Astrocyte of the spinal cord (primary cell): ENCODE results near the gene SMARCD1.

ENCODE experiments used
- DNase-seq: peaks from one replicate; pipeline ENCODE4 v3.0.0; 2011; ENCODE audit warnings: low read depth, low spot score
- H3K4me3 ChIP-seq: 2 replicates; pipeline ENCODE4 v1.5.1; 2011; ENCODE audit warnings: low read depth, mild to moderate bottlenecking, low read length, moderate library complexity
- CTCF ChIP-seq: IDR thresholded peaks from 2 replicates; pipeline ENCODE4 v1.5.1; 2012; ENCODE audit warnings: low read depth, mild to moderate bottlenecking, low read length, inconsistent platforms
- in situ Hi-C: cut with HindIII; loops from 2 replicates; pipeline ENCODE4 v1.10.0; 2017; ENCODE audit warnings: low sequenced_read_pairs

The SMARCD1 gene

GRCh38 chr12:50111693-50112455 is 26.7 kb downstream of the SMARCD1 start, which contains the start of gene COX14:
Gene COX14, plus strand, starts transcription at chr12:50112236. Its CDS starts 7,808 bp downstream, at chr12:50120044.
- in situ Hi-C loops = no loop called here
- peak; percentile 98 for TF ChIP-seq CTCF
- peak within 1 kb of the TSS; percentile 95 for H3K4me3 ChIP-seq
- DNase-seq = peak; percentile 100

GRCh38 chr12:50112456-50113218 is 27.5 kb downstream of the SMARCD1 start:
- no peak for TF ChIP-seq CTCF
- peak overlapping the region; percentile 95 for H3K4me3 ChIP-seq
- DNase-seq = no peak
- in situ Hi-C loops = no loop called here

- no peak for DNase-seq
- H3K4me3 ChIP-seq = no peak overlapping the region
- in situ Hi-C loops = no loop called here
- TF ChIP-seq CTCF = no peak
Observed at GRCh38 chr12:50117057-50117622, 32.0 kb downstream of the SMARCD1 start.

GRCh38 chr12:50119387-50119786 is 34.2 kb downstream of the SMARCD1 start:
- no peak overlapping the region for H3K4me3 ChIP-seq
- in situ Hi-C loops = no loop called here
- DNase-seq = no peak
- TF ChIP-seq CTCF = no peak

- no peak for DNase-seq
- no peak overlapping the region for H3K4me3 ChIP-seq
- in situ Hi-C loops = no loop called here
- no peak for TF ChIP-seq CTCF
Observed at GRCh38 chr12:50120521-50120920, 35.4 kb downstream of the SMARCD1 start.

- in situ Hi-C loops = no loop called here
- DNase-seq = no peak
- no peak for TF ChIP-seq CTCF
- no peak overlapping the region for H3K4me3 ChIP-seq
Observed at GRCh38 chr12:50120953-50121352, 35.8 kb downstream of the SMARCD1 start.
